Fibroblast of peridontal ligament (primary cell): ENCODE data around the gene STRN.
"Not testable (repeated sequence)": the region's sequence is repeated elsewhere in the genome, so short reads cannot be mapped to it uniquely, and the experiment has no call there.

Experiments
- DNase-seq: peaks from one replicate; pipeline ENCODE4 v3.0.0-alpha.2; 2010; ENCODE audit errors: extremely low read depth

STRN gene, protein sequence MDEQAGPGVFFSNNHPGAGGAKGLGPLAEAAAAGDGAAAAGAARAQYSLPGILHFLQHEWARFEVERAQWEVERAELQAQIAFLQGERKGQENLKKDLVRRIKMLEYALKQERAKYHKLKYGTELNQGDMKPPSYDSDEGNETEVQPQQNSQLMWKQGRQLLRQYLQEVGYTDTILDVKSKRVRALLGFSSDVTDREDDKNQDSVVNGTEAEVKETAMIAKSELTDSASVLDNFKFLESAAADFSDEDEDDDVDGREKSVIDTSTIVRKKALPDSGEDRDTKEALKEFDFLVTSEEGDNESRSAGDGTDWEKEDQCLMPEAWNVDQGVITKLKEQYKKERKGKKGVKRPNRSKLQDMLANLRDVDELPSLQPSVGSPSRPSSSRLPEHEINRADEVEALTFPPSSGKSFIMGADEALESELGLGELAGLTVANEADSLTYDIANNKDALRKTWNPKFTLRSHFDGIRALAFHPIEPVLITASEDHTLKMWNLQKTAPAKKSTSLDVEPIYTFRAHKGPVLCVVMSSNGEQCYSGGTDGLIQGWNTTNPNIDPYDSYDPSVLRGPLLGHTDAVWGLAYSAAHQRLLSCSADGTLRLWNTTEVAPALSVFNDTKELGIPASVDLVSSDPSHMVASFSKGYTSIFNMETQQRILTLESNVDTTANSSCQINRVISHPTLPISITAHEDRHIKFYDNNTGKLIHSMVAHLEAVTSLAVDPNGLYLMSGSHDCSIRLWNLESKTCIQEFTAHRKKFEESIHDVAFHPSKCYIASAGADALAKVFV

DNA sequence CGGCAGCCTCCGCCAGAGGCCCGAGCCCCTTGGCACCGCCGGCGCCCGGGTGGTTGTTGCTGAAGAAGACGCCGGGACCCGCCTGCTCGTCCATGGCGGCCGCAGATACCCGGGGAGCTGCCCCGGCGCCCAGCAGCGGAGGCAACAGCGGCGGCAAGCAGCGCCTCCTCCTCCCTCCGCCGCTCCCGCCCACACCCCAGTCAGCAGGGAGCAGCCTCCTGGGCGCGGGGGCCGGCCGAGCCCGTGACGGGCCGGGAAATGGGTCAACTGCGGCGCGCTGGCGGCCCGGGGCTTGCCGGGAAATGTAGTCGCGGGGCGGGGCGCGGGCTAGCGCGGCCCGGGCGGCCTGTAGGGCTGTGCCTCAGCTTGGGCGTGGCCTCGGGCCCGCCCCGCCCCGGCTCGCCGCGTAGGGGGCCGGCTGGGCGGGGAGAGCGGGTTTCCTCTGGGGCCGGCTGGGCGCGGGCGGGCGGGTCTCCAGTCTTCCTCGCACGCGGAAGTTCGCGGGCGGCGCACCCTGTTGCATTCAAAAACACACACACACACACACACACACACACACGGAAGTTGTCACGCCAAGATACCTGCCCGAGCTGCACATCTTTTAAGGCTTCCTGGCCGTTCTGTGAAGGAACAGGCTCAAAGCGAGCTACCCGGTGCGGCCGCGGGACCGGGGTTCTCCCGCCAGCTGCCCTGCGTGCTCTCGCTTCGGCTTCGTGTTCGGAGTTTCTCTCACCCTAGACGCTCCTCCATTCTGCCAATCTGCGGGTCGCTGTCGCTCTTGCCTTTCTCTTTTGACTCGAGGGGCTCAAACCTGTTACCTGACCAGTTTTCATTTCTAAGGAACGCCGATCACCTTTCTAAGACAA, at the start of gene STRN:
STRN (minus strand) TSS at position 167 of the 866 bp plus-strand sequence; CDS start at position 94, 73 bp downstream.
- peak; percentile 91 for DNase-seq

DNA sequence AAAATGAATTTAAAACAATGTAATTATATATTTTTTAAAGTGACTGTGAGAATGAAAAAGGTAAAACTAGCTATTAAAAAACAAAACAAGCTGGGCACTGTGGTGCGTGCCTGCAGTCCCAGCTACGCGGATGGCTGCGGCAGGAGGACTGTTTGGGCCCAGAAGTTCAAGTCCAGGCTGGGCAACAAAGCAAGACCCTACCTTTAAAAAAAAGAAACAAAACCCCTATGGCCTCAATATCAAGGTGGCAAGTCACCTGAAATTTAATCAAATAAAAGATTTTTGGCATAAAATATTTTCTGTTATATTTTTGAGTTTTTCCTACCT, 46.9 kb upstream of the STRN start:
- no peak for DNase-seq

DNA sequence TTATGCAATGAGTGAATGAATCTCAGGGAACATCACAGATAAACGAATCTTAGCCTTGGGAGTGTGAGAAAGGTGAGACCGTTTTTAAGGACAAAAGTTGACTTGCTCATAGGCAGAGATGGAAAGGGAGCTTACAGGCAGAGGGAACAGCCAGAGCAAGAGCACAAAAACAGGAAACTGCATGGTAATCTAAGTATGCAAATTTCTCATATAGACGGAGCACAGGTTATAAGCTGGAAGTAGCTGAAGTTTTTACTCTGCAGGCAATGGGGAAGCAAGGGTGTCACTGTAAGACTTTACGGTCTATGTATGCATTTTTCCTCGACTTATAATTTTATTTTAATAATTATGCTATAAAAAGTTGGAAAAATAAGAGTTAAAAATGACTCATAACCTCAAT, 44.8 kb upstream of the STRN start:
- no peak for DNase-seq

DNA sequence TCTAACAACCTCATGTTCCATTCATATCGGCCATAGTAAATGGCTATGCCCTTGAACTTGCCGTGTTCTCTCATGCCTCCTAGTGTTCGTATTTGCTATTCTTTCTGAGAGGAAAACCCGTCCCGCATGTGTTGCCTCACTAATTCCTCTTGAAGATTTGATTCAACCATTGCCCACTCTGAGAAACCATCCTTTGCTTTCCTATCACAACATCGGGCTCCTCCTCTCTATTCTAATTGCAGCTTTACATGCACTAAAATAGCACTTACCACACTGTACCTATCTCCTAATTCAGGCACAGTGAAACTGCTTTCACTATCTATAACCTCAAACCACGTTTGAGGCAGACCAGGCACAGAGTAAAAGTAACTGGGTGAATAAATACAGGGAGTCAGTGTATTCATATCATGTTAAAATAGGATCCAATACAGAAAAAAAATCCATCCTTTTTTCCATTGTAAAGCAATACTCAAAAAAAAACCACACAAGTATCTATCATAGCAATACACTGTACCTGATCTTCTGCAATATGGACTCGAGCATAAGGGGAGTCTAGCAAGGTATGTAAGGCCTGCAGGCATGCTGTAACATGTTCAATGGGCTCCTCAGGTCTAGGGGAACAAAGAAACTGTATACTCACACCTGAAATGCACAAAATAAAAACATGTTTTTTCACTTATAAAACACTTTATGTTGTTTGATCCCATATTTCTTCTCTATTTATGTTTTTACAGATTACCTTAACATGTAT, 39.0 kb upstream of the STRN start:
- peak; percentile 60 for DNase-seq

DNA sequence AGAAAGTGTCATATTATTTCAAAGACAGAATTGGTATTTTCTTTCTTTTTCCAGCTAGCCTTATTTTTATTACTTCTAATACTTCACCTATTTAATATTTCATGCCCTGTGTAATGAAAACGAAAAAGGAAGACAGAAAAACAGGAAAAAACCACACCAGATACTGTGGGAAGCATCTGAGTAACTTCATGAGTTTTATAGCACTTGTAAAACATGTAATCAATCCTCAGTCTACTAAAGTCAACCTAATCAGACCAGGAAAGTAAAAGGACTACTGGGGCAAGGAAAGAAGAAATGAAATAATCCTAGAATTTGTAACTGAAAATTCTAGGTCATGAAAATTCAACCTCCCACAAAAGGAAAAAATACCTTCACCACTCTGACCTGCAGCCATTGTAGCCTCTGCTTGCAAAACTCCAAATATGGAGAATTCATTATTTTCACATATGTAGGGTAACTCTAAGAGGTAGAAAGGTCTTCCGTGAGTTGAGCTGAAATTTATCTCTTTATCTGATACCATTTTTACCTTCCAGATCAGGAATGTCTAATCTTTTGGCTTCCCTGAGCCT, 34.7 kb upstream of the STRN start:
- DNase-seq = no peak

DNA sequence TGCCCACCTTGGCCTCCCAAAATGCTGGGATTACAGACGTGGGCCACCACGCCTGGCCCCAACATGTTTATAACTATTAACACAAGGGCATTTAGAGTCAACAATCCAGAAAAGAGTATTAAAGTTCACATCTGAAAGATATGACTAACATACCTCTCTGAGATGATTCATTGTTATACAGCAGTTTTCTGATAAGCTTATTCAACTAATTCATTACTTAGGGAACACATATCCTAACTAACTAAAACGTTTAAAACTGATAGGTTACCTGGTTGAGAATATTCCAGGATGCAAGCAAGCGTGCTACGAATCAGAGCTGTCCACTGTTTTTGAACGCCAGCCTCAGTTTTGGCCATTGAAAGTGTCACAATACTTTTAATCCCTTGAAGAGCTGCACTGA, 34.0 kb upstream of the STRN start:
- DNase-seq = no peak

DNA sequence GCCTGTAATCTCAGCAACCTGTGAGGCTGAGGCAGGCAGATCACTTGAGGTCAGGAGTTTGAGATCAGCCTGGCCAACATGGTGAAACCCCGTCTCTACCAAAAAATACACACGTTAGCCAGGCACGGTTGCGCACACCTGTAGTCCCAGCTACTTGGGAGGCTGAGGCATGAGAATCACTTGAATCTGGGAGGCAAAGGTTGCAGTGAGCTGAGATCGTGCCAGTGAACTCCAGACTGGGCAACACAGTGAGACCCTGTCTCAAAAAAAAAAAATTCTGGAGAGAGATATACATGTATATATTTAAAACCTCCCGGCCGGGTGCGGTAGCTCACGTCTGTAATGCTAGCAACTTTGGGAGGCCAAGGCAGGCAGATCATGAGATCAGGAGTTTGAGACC, 33.1 kb upstream of the STRN start:
- DNase-seq = not testable (repeated sequence)

DNA sequence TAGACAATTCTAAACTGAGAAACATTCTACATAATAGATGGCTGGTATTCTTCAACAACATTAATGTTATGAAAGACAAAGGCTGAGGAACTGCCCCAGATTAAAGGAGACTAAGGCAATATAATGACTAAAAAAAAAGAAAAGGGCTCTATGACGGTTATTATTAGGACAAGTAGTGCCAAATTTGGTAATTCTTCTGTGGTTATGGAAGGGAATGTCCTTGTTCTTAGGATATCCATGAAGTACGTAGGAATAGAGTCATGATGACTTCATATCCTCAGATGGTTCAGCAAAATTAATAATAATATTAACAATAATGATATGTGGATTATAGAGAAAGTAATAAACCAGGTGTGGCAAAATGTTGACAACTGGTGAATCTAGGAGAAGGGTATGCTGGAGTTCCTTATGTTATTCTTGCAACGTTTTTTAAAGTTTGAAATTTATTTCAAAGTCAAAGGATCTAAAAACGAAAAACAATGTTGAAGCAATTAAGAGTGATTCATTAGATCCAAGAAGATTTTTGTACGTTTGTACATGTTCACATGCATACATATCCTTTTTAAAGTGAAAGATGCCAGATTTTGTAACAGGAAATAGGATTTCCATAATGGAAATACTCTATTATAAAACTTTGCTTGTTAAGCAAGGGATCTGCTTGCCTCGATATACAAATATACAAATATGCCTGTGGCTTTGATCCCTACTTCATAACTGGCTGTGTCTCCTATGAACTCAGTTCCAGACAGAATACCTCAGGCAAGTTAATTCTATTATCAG, 27.7 kb upstream of the STRN start:
- peak; percentile 8 for DNase-seq

DNA sequence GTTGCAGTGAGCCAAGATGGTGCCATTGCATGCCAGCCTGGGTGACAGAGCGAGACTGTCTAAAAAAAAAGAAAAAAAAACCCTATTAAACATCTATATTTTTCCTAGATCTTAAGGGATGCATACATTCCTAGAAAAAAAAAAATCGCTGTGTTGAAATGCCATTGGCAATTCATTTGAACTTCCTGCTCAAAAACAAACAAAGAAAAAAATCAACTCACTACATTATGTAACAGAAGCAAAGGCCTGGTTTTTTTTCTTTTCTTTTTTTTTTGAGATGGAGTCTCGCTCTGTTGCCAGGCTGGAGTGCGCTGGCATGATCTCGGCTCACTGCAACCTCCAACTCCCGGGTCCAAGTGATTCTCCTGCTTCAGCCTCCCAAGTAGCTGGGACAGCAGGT, 21.7 kb upstream of the STRN start:
- DNase-seq = no peak

DNA sequence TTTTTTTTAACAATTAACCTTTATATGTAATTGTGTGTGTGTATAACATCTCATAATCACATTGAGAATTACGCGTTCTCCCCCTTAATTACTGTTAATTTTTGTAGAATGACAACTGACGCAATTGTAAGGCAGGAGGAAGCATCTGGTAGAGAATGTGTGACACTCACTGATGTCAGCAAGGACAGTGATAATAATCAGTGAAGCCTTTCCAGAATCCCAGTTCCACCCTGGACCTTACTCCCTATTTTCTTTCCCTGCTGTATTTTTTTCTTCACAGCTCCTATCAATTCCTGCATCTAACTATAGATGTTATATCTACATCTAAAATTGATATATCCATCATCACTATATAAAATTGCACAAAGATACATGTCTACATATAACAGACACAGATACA, 16.1 kb upstream of the STRN start:
- DNase-seq = no peak

DNA sequence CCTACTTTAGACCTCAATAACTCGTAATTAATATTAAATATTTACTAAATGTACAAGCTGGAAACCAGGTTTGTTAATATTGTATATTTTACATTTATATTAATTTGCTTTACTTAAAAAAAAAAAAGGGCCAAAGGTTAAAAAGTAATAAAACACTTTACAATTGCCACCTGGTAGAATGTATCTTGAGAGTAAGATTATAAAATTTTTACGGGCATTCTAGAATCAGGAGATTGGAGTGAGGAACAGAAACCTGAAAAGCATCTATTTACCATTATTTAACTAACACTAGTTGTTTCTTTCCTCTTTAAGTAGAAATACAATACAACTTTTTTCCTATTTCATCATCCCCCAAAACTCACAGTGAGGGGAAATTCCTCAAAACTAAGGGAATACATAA, 15.6 kb upstream of the STRN start:
- DNase-seq = no peak

DNA sequence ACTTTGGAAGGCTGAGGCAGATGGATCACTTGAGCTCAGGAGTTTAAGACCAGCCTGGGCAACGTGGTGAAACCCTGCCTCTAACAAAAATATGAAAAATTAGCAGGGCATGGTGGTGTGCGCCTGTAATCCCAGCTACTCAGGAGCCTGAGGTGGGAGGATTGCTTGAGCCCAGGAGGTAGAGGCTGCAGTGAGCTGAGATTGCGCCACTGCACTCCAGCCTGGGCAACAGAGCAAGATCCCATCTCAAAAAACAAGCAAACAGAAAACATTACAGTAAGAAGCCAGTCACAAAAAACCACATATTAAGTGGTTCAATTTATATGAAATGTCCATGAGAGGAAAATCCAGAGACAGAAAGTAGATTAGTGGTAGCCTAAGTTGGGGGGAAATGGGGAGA, 12.7 kb upstream of the STRN start:
- not testable (repeated sequence) for DNase-seq

DNA sequence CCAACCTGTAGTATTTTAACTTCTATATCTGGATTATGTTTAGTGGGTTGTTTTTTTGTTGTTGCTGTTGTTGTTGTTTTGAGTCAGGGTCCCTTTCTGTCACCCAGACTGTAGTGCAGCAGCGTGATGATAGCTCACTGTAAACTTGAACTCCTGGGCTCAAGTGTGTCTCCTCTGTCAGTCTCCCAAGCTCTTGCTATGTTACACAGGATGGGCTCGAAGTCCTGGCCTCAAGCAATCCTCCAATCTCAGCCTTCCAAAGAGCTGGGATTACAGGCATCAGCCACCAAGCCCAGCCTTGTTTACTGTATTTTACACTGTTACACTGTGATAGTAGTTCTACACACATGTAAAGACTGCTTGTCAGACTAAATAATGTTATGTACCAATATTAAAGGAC, 9.7 kb upstream of the STRN start:
- DNase-seq = no peak

DNA sequence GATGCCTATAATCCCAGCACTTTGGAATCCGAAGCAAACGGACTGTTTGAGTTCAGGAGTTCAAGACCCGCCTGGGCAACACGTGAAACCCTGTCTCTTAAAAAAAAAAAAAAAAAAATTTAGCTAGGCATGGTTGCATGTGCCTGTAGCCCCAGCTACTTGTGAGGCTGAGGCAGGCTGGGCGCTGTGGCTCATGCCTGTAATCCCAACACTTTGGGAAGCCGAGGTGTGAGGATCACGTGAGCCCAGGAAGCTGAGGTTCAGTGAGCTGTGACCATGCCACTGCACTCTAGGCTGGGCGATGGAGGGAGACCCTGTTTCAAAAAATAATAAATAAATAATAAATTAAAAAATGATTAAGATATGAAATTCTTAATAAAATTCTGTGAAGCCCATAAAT, 9.0 kb upstream of the STRN start:
- DNase-seq = no peak

DNA sequence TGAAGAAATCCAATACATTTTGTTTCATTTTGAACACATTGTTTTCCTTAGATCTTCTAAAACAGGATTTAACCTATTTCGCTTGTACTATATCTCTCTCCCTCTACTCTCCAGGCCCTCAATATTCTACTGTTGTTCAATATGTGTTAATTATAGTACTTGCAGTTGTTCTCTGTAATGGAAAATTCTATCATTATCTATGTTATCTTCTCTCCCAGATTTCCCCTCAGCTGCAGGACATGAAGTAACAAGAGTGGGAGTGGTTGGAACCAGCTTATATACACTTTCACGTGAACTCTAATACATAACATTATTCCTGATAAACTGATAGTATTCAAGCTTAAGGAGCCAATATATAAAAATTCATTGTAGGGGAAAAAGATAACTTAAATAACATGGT, 7.0 kb upstream of the STRN start:
- DNase-seq = no peak

DNA sequence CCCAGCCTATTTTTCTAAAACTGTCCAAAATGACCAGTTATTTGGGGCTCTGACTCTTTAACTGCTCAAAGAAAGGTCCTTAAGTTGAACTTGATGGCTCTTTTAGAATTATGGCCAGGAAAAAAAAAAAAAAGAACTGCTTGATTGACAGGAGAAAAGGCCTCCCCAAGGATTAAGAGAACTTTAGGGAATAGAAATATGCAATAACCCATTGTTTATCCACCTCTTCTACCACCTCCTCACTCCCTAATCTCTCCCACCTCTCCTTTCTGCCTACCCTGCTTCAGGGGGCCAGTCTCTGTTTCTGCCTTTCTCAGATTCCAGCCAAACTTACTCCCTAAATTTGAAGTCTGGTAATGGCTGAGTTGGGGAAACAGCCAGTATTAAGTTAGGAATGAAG, 5.7 kb upstream of the STRN start:
- no peak for DNase-seq

DNA sequence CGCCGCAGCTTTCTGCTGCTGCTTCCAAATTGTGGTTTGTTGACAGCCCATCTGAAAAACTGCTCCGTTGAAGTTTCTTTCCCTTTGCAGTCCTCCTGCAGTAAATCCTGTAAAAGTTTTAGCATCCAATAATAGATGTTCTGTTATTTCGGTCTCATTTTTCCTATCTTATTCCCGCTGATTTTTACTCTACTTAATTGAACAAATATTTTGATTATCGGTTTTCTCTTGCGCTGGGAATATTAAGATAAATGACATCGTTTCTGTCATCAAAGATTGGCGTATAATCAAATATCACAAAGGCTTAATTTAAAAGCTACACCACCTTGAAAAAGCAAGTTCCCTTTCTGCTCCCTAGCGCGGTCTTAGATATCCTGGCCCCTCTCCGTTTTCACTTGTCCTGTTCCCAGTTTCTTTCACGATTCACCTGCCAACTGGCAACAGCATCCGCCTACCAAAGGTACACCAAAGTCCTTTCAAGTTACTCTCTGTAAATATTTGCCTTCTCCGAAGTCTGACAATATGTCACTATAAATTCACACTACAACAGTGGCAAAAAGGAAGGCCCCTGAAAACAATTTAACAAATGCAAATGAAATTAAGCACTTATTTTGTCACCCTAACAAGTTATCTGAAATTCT, 1.0 kb upstream of the STRN start:
- DNase-seq = no peak

DNA sequence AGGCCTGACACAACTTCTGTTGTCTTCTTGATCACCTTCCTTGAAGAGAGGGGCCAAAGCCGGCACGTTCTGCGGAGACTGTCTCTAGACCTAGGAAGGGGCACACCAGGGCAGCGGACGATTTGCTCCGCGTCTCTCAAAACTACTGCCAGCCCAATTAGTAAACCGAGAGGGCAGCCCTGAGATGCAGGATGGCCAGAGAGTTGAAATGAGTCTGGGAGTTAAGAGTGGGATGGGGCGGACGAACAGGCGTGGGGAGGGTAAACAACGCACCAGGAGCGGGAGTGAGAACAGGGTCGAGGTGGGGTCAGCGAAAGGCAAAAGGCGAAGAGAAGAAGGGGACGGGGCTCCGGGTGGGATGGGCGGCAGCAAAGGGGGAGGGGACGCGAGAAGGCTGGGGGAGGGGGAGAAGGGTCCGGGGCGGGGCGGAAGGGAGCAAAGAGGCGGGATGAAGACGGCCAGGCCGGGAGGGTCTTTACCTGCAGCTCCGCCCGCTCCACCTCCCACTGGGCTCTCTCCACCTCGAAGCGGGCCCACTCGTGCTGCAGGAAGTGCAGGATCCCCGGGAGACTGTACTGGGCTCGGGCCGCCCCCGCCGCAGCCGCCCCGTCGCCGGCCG, 476 bp downstream of the STRN start:
- DNase-seq = peak; percentile 11

DNA sequence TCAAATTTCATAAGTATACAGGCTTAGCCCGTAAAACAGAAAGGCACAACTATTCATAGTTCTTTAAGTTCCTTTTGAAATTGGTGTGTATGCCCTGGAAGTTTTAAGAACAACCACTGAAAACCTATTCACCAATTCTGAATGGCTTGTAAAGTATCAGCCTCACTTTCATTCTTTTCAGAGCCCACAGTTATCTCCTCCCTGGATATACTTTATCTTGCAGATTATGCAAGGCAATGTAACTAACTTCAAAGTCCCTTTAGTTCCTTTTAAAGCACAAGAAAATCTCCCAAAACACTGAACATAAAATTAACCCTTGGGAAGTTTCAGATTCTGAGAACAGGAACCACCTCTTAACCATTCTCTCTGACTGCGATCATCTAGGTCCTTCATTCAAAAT, 1.1 kb downstream of the STRN start:
- DNase-seq = peak; percentile 32
